Measurements from ENCODE around the gene OR52M1. TPM values are rescaled to one million over a fixed set of nuclear protein-coding genes. Genes with fewer than 3 reads are reported as not detected.

The OR52M1 gene, protein sequence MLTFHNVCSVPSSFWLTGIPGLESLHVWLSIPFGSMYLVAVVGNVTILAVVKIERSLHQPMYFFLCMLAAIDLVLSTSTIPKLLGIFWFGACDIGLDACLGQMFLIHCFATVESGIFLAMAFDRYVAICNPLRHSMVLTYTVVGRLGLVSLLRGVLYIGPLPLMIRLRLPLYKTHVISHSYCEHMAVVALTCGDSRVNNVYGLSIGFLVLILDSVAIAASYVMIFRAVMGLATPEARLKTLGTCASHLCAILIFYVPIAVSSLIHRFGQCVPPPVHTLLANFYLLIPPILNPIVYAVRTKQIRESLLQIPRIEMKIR
- total RNA-seq: not detected

DNA sequence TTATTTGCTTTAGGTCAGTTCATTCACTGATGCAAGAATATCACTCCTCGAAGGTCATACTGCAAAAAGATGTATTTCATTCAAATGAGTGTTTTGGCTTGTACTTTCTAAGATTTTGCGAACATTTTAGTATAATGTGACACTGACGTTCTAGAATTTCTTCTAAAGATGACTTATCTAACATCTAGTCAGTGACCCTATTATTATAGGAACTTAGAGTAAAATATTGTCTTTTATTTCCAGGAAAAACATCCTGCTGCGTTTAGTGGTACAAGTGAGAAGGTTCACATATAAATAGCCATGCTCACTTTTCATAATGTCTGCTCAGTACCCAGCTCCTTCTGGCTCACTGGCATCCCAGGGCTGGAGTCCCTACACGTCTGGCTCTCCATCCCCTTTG lies at the start of gene OR52M1:
Gene OR52M1 (plus strand): TSS at position 301 of the 400 bp plus-strand sequence. CDS start 0 bp downstream, at position 301.

DNA sequence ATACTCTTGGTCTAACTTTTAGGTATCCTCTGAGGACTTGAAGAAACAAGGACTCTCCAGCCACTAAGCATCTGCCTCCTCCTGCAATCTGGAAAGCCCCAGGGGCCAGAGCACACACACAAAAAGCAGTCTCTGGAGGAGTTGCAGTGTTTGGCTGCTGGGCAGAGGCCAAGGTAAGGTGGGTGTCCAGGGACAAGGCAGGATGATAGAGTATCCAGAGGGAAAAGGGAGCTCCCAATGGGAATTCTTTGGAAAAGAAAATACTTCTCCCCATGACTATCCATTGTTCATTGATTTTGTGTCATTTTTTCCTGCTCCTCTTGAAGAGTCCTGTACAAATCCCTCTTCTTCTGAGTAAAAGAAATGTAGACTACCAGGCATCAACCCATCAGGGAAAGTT lies 36.5 kb downstream of the OR52M1 start, which contains the start of gene OR52I2:
Gene OR52I2 (plus strand): TSS at position 301 of the 400 bp plus-strand sequence.

DNA sequence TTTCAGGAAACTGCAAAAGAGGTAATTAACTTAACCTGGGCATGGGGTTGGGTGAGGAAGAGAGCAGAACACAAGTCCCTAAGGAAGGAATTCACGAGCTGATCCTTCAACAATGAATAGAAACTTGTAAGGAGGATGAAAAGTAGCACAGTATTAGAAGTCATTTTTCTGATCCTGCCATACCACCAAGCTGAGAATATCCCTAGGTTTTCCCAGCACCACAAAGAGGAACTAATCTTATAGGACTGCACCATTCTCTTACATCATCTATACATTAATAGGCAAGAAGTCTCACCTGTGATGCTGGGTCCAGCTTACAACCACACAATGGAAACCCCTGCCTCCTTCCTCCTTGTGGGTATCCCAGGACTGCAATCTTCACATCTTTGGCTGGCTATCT lies 48.7 kb downstream of the OR52M1 start, which contains the start of gene OR52I1:
Gene OR52I1 (plus strand): TSS at position 301 of the 400 bp plus-strand sequence. CDS start 0 bp downstream, at position 301.

Other genes starting within 250 kb of the OR52M1 start
- gene OR52B4, start 176.8 kb upstream of the OR52M1 start, total RNA-seq: not detected
- gene TRIM21, start 151.5 kb upstream of the OR52M1 start, total RNA-seq: 7.3 TPM
- gene OR52K2, start 95.9 kb upstream of the OR52M1 start, total RNA-seq: not detected
- gene OR52K1, start 62.5 kb upstream of the OR52M1 start, total RNA-seq: not detected
- not detected for gene OR52I2, start 36.6 kb downstream of the OR52M1 start, total RNA-seq
- gene OR52I1, start 48.8 kb downstream of the OR52M1 start, total RNA-seq: not detected
- 17.3 TPM for gene TRIM68, start 63.0 kb downstream of the OR52M1 start, total RNA-seq
- gene OR51D1, start 92.3 kb downstream of the OR52M1 start, total RNA-seq: not detected
- 1.2 TPM for gene OR51E1, start 98.8 kb downstream of the OR52M1 start, total RNA-seq
- 2.1 TPM for gene OR51E2, start 152.7 kb downstream of the OR52M1 start, total RNA-seq
- not detected for gene MMP26, start 159.6 kb downstream of the OR52M1 start, total RNA-seq
- gene OR51F1, start 224.7 kb downstream of the OR52M1 start, total RNA-seq: not detected